Glutamatergic neuron (in vitro differentiated cells): ENCODE results near the gene TMPRSS3. TPM values are rescaled to one million over a fixed set of nuclear protein-coding genes. Genes with fewer than 3 reads are reported as not detected.

Experiments used
- DNase-seq: peaks from one replicate; pipeline ENCODE4 v3.0.0; 2022
- H3K27ac Mint-ChIP-seq: one replicate; pipeline ENCODE4 v1.8.0; 2020; ENCODE audit warnings: mild to moderate bottlenecking, mixed read lengths, inconsistent platforms; ENCODE audit not compliant: unreplicated experiment
- H3K27me3 Mint-ChIP-seq: one replicate; pipeline ENCODE4 v1.8.0; 2020; ENCODE audit warnings: mild to moderate bottlenecking, moderate library complexity, mixed read lengths, inconsistent platforms; ENCODE audit not compliant: unreplicated experiment
- H3K36me3 Mint-ChIP-seq: one replicate; pipeline ENCODE4 v1.8.0; 2020; ENCODE audit warnings: mild to moderate bottlenecking, mixed read lengths, inconsistent platforms; ENCODE audit not compliant: unreplicated experiment
- H3K4me1 Mint-ChIP-seq: one replicate; pipeline ENCODE4 v1.8.0; 2020; ENCODE audit warnings: mild to moderate bottlenecking, low read depth, mixed read lengths, inconsistent platforms; ENCODE audit not compliant: unreplicated experiment
- H3K4me3 Mint-ChIP-seq: one replicate; pipeline ENCODE4 v1.8.0; 2020; ENCODE audit warnings: mild to moderate bottlenecking, mixed read lengths, inconsistent platforms; ENCODE audit not compliant: unreplicated experiment
- H3K9me3 Mint-ChIP-seq: one replicate; pipeline ENCODE4 v1.8.0; 2020; ENCODE audit warnings: mild to moderate bottlenecking, moderate library complexity, mixed read lengths, inconsistent platforms; ENCODE audit not compliant: unreplicated experiment
- total RNA-seq: library from RNA; stranded (reverse); fragmentation: NEBNext Ultra II Directional; extraction: Animal tissue kit (Norgen Biotek cat#: 25700); gene quantifications from one replicate; pipeline ENCODE4 v1.2.1, GENCODE V29; 2021; ENCODE audit not compliant: unreplicated experiment
- TF ChIP-seq, protein P1 (sequence below): fragments of 200-600 bp; sonication (generic); IDR thresholded peaks from one replicate; pipeline ENCODE4 v1.5.0; 2021; ENCODE audit not compliant: partially characterized antibody, unreplicated experiment

The TMPRSS3 gene
- total RNA-seq, 1 donor from 2014 or later = 0.71 TPM

DNA sequence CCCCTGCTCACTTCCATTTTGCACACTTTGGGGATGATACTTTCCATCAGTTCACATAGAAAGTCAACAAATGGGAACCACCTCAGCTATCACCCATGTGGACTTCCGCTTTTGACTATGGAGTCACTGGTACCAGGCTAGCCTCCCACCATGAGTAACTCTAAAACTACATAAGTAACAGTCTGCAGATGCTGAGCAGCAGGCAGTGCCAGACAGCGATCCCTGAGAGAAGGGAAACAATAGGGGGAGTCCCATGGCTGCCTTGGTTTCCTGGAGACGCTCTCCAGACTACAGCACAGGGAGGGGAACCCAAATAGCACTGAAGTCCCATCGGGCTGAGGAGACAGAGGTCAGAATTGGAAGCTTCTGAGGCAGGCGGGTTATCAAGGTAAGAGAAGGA, 42.2 kb downstream of the TMPRSS3 start:
- Mint-ChIP-seq H3K36me3 (peaks cover 48% of the 10 kb centered on the region), H3K4me3 (no peak overlapping the region), H3K27ac (no peak overlapping the region), H3K4me1 (peaks cover 3% of the 10 kb centered on the region), H3K27me3 (peaks cover 6% of the 10 kb centered on the region), H3K9me3 (peaks cover 7% of the 10 kb centered on the region)
- TF ChIP-seq, protein P1, sequence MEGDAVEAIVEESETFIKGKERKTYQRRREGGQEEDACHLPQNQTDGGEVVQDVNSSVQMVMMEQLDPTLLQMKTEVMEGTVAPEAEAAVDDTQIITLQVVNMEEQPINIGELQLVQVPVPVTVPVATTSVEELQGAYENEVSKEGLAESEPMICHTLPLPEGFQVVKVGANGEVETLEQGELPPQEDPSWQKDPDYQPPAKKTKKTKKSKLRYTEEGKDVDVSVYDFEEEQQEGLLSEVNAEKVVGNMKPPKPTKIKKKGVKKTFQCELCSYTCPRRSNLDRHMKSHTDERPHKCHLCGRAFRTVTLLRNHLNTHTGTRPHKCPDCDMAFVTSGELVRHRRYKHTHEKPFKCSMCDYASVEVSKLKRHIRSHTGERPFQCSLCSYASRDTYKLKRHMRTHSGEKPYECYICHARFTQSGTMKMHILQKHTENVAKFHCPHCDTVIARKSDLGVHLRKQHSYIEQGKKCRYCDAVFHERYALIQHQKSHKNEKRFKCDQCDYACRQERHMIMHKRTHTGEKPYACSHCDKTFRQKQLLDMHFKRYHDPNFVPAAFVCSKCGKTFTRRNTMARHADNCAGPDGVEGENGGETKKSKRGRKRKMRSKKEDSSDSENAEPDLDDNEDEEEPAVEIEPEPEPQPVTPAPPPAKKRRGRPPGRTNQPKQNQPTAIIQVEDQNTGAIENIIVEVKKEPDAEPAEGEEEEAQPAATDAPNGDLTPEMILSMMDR = no peak
- DNase-seq = no peak

DNA sequence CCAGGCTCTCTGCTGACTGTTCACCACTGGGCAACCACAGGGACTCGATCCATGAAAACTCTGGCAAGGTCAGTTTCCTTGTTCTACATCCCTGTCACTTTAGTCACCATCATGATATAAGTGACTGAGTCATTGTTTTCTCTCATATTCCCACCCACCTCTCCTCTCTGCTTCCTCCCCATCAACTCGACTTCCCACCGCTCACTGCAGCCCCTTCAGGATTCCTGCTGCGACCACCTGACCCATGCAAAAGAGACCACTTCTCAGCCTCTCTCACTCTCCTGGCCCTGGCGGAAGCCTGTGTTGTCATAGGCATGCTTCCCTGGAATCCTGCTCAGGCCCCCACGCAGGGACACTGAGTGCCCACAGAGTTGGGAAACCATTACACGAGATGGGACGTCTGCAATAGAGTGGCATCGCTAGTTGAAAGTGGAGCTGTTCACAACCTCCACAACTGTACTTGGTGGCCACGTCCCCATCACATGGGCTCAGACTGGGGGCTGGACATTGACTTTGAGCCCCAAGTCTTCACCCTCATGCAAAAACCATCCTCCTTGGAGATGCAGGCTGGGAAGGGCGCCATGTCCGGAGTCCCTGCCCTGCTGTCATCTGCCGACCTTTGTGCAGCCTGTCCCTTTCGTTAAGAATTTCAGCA, 43.3 kb downstream of the TMPRSS3 start:
- no peak overlapping the region for H3K27ac Mint-ChIP-seq
- peaks cover 48% of the 10 kb centered on the region for H3K36me3 Mint-ChIP-seq

DNA sequence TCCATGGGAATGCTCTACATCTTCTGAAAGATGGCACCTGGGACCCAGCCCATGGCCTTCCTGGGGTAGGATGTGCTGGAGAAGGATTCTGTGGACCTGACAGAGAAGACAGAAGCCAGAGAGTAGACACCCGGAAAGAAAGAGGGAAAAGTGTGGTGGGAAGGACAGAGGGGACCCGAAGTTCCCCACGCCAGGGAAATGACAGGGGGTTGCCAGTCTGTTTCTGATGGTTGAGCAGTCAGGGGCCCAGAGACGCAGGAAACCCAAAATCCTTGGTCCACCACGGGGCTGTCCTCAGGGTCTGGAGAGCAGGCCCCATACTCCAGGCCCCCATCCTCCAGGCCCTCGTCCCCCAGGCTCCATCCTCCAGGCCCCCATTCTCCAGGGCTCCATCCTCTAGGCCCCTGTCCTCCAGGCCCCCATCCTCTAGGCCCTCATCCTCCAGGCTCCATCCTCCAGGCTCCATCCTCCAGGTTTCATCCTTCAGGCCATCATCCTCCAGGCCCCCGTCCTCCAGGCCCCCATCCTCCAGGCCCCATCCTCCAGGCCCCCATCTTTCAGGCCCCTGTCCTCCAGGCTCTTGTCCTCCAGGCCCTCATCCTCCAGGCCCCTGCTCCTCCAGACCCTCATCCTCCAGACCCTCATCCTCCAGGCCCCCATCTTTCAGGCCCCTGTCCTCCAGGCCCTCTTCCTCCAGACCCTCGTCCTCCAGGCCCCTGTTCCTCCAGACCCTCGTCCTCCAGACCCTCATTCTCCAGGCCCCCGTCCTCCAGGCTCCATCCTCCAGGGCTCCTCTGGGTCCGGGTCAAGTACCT, 44.0 kb downstream of the TMPRSS3 start:
- DNase-seq = no peak
- Mint-ChIP-seq H3K36me3 (peaks cover 41% of the 10 kb centered on the region), H3K9me3 (peaks cover 9% of the 10 kb centered on the region), H3K27ac (no peak overlapping the region), H3K4me3 (no peak overlapping the region), H3K4me1 (peaks cover 3% of the 10 kb centered on the region), H3K27me3 (peaks cover 6% of the 10 kb centered on the region)
- TF ChIP-seq, protein P1 = no peak

More for the DNA sequence above, 43.3 kb downstream of the TMPRSS3 start:
- Mint-ChIP-seq H3K27me3 (peaks cover 6% of the 10 kb centered on the region), H3K4me1 (peaks cover 3% of the 10 kb centered on the region), H3K9me3 (peaks cover 7% of the 10 kb centered on the region), H3K4me3 (no peak overlapping the region)
- DNase-seq = no peak
- TF ChIP-seq, protein P1 = no peak

DNA sequence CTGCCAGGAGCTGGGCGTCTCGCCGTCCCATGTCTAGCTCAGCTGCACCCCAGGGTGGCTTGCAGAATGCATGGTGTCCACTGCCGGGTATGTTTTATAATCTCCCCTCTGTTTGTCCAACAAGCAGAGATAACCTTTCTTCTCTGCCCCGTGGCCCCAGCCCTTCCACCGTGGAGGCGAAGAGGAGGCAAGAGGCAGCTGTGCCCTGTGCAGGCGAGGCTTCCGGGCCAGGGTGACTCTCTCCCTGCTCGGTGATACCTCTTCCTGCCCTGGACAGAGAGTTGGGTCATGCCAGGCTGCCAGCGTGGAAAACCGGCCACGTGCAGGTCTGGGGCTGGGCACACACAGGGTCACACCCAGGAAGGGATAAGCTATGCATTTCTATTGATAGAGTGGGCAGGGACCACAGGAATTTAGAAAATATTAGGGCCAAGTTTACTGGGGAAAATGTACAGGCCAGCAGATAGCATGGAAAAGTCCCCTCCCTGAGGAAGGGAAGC, 44.9 kb downstream of the TMPRSS3 start, which contains the start of gene TFF2:
TFF2 (minus strand) TSS at position 68 of the 500 bp plus-strand sequence; CDS start at position 31, 37 bp downstream.
- H3K27me3 Mint-ChIP-seq = peaks cover 6% of the 10 kb centered on the region
- peaks cover 3% of the 10 kb centered on the region for H3K4me1 Mint-ChIP-seq
- DNase-seq = no peak
- no peak within 1 kb of the TSS for H3K27ac Mint-ChIP-seq
- no peak within 1 kb of the TSS for H3K4me3 Mint-ChIP-seq
- TF ChIP-seq, protein P1 = no peak
- H3K36me3 Mint-ChIP-seq = peaks cover 36% of the 10 kb centered on the region
- peaks cover 6% of the 10 kb centered on the region for H3K9me3 Mint-ChIP-seq
